DMS79 (cell line): Measurements from ENCODE around the gene CDH12.
"Not testable (repeated sequence)": the region's sequence is repeated elsewhere in the genome, so short reads cannot be mapped to it uniquely, and the experiment has no call there.

Experiments used
- DNase-seq: peaks from one replicate; lab custom pipeline; 2025; lab: John Stamatoyannopoulos, UW

CDH12 gene

GRCh38 chr5:22432905-22433304 is 420.2 kb downstream of the CDH12 start:
- no peak for DNase-seq

GRCh38 chr5:22431840-22432239 is 421.3 kb downstream of the CDH12 start:
- no peak for DNase-seq

GRCh38 chr5:22431406-22431805 is 421.7 kb downstream of the CDH12 start:
- DNase-seq, result no peak

- no peak for DNase-seq
Measured at GRCh38 chr5:22411554-22412349, 441.4 kb downstream of the CDH12 start.

GRCh38 chr5:22391956-22392355 is 461.2 kb downstream of the CDH12 start:
- no peak for DNase-seq

GRCh38 chr5:22390888-22391287 is 462.3 kb downstream of the CDH12 start:
- DNase-seq, result no peak

- no peak for DNase-seq
Measured at GRCh38 chr5:22372826-22373660, 480.1 kb downstream of the CDH12 start.

- no peak for DNase-seq
Measured at GRCh38 chr5:22372376-22372775, 480.8 kb downstream of the CDH12 start.

- no peak for DNase-seq
Measured at GRCh38 chr5:22354956-22355355, 498.2 kb downstream of the CDH12 start.

- no peak for DNase-seq
Measured at GRCh38 chr5:22352493-22352892, 500.7 kb downstream of the CDH12 start.

- DNase-seq, result no peak
Measured at GRCh38 chr5:22351178-22351577, 502.0 kb downstream of the CDH12 start.

GRCh38 chr5:22348027-22348426 is 505.1 kb downstream of the CDH12 start:
- no peak for DNase-seq

GRCh38 chr5:22344000-22344399 is 509.1 kb downstream of the CDH12 start:
- no peak for DNase-seq

GRCh38 chr5:22341406-22341805 is 511.7 kb downstream of the CDH12 start:
- no peak for DNase-seq

GRCh38 chr5:22332949-22333348 is 520.2 kb downstream of the CDH12 start:
- DNase-seq, result not testable (repeated sequence)

GRCh38 chr5:22329683-22330082 is 523.5 kb downstream of the CDH12 start:
- DNase-seq, result no peak

GRCh38 chr5:22319798-22320197 is 533.3 kb downstream of the CDH12 start:
- DNase-seq, result no peak

GRCh38 chr5:22316294-22316693 is 536.9 kb downstream of the CDH12 start:
- DNase-seq, result no peak

- not testable (repeated sequence) for DNase-seq
Measured at GRCh38 chr5:22315052-22315451, 538.1 kb downstream of the CDH12 start.

GRCh38 chr5:22314548-22314947 is 538.6 kb downstream of the CDH12 start:
- DNase-seq, result no peak

GRCh38 chr5:22306011-22306410 is 547.1 kb downstream of the CDH12 start:
- DNase-seq, result no peak

- no peak for DNase-seq
Measured at GRCh38 chr5:22295832-22296231, 557.3 kb downstream of the CDH12 start.

- DNase-seq, result no peak
Measured at GRCh38 chr5:22293147-22293546, 560.0 kb downstream of the CDH12 start.
